HG03196 (cell line): Measurements from ENCODE around the gene RSRC2.
"Not testable (repeated sequence)": the region's sequence is repeated elsewhere in the genome, so short reads cannot be mapped to it uniquely, and the experiment has no call there.

Experiments used
- ATAC-seq: cut with Tn5 transposase; IDR thresholded peaks from one replicate; pipeline ENCODE4 v1.9.1; 2021; ENCODE audit not compliant: unreplicated experiment

The RSRC2 gene

GRCh38 chr12:122519418-122519817 is 7.3 kb downstream of the RSRC2 start:
- ATAC-seq, result no peak

- ATAC-seq, result no peak
Measured at GRCh38 chr12:122518908-122519307, 7.8 kb downstream of the RSRC2 start.

GRCh38 chr12:122517877-122518276 is 8.9 kb downstream of the RSRC2 start:
- no peak for ATAC-seq

GRCh38 chr12:122516544-122517361 is 10.0 kb downstream of the RSRC2 start:
- ATAC-seq, result no peak

GRCh38 chr12:122515275-122515674 is 11.5 kb downstream of the RSRC2 start:
- no peak for ATAC-seq

GRCh38 chr12:122513660-122514059 is 13.1 kb downstream of the RSRC2 start:
- no peak for ATAC-seq

GRCh38 chr12:122513028-122513427 is 13.7 kb downstream of the RSRC2 start:
- ATAC-seq, result not testable (repeated sequence)

GRCh38 chr12:122508163-122508562 is 18.6 kb downstream of the RSRC2 start:
- ATAC-seq, result no peak

- no peak for ATAC-seq
Measured at GRCh38 chr12:122506393-122506938, 20.3 kb downstream of the RSRC2 start.

- no peak for ATAC-seq
Measured at GRCh38 chr12:122505419-122506051, 21.2 kb downstream of the RSRC2 start.

GRCh38 chr12:122503783-122504590 is 22.7 kb downstream of the RSRC2 start:
- no peak for ATAC-seq

GRCh38 chr12:122503147-122503751 is 23.5 kb downstream of the RSRC2 start:
- ATAC-seq, result no peak

GRCh38 chr12:122501489-122501989 is 25.2 kb downstream of the RSRC2 start:
- no peak for ATAC-seq

- peak; percentile 86 for ATAC-seq
Measured at GRCh38 chr12:122500685-122501488, 25.8 kb downstream of the RSRC2 start, which contains the start of gene ZCCHC8. ZCCHC8 (minus strand) TSS chr12:122500932; CDS start chr12:122500840, 92 bp downstream.

GRCh38 chr12:122499991-122500684 is 26.6 kb downstream of the RSRC2 start:
- peak; percentile 19 for ATAC-seq

GRCh38 chr12:122495258-122495657 is 31.5 kb downstream of the RSRC2 start:
- ATAC-seq, result no peak

GRCh38 chr12:122493222-122493621 is 33.5 kb downstream of the RSRC2 start:
- ATAC-seq, result not testable (repeated sequence)

- no peak for ATAC-seq
Measured at GRCh38 chr12:122491991-122492390, 34.7 kb downstream of the RSRC2 start.

GRCh38 chr12:122489038-122489437 is 37.7 kb downstream of the RSRC2 start:
- no peak for ATAC-seq
